ENCODE data around the gene TRPV2.

TRPV2 gene

DNA sequence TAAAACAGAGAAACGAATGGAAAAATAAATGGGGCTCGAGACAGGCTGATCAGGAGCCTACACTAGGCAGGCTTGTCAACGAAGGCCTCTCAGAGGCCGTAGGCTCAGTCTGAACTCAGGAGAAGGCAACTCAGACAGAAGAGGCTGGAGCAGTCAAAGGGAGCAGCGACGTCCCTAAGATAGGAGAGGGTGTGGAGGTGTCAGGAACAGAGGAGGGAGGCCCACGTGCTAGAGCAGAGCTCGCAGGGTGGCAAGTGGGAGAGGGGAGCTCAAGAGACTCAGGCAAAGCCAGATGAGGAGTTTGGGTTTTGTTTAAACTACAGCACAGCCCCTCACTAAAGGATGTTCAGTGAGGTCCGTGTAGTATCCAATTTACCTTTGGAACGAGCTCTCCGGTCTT lies 43.9 kb downstream of the TRPV2 start:
- Histone ChIP-seq H4K20me1 (ENCODE audit: control insufficient read depth, insufficient read depth, low read depth, low read length) (no peaks in the 10 kb centered on the region), H3K4me2 (ENCODE audit: low read length) (no peak overlapping the region)
- TF ChIP-seq, protein P1, sequence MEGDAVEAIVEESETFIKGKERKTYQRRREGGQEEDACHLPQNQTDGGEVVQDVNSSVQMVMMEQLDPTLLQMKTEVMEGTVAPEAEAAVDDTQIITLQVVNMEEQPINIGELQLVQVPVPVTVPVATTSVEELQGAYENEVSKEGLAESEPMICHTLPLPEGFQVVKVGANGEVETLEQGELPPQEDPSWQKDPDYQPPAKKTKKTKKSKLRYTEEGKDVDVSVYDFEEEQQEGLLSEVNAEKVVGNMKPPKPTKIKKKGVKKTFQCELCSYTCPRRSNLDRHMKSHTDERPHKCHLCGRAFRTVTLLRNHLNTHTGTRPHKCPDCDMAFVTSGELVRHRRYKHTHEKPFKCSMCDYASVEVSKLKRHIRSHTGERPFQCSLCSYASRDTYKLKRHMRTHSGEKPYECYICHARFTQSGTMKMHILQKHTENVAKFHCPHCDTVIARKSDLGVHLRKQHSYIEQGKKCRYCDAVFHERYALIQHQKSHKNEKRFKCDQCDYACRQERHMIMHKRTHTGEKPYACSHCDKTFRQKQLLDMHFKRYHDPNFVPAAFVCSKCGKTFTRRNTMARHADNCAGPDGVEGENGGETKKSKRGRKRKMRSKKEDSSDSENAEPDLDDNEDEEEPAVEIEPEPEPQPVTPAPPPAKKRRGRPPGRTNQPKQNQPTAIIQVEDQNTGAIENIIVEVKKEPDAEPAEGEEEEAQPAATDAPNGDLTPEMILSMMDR (IDR thresholded peaks at IDR 0.05; ENCODE audit: low read depth, low read length, poor library complexity, severe bottlenecking) = no peak
- no peak for TF ChIP-seq EZH2phosphoT487 (IDR thresholded peaks at IDR 0.05; ENCODE audit: borderline replicate concordance, low read length)

DNA sequence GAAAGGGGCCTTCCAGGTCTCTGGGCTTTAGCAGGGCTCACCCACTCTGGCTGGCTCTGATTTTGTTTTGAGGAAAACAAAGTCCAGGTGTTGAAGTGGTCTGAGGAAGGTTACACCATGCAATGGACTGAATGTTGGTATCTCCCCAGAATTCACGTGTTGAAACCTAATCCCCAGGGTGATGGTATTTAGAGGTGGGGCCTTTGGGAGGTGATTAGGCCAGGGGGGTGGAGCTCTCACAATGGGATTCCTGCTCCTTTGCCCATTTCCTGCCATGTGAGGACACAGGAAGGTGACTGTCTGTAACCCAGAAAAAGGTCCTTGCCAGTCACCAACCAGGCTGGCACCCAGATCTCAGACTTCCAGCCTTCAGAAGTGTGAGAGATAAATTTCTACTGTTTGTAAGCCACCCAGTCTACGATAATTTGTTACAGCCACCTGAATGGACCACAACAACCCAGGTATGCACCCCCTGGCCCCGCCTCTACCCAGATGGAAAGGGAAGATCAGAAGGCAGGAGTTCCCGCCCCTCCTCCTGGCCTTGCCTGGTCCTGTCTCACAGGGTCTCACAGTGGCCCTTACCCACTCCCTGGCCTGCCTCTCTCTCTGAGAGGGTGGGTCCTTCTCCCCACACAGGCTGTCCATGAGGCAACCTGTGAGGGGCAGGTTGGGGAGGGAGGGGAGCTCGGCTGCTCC lies 44.6 kb downstream of the TRPV2 start:
- peaks cover 8% of the 10 kb centered on the region; the same call in 1 of the 2 replicates for H3F3A ChIP-seq (ENCODE audit: control insufficient read depth, insufficient read depth)
- no peaks in the 10 kb centered on the region for H3K9me3 ChIP-seq (ENCODE audit: control insufficient read depth, insufficient read depth, low read length)
- H3K4me1 ChIP-seq (ENCODE audit: control insufficient read depth, low read length) = peaks cover 15% of the 10 kb centered on the region
- H4K20me1 ChIP-seq (ENCODE audit: control insufficient read depth, insufficient read depth, low read depth, low read length) = no peaks in the 10 kb centered on the region
- no peak overlapping the region for H3K4me2 ChIP-seq (ENCODE audit: low read length)
- H3K4me3 ChIP-seq (ENCODE audit: low read length) = no peak overlapping the region
- TF ChIP-seq, protein P1 (IDR thresholded peaks at IDR 0.05; ENCODE audit: low read depth, low read length, poor library complexity, severe bottlenecking) = no peak
- TF ChIP-seq EZH2phosphoT487 (IDR thresholded peaks at IDR 0.05; ENCODE audit: borderline replicate concordance, low read length) = no peak
- H3K36me3 ChIP-seq (ENCODE audit: control insufficient read depth, low read length) = peaks cover 2% of the 10 kb centered on the region
- no peaks in the 10 kb centered on the region for H3K79me2 ChIP-seq (ENCODE audit: control insufficient read depth, low read length)
- H3K27ac ChIP-seq (ENCODE audit: low read depth, low read length) = no peak overlapping the region
- no peaks in the 10 kb centered on the region for H3K9me2 ChIP-seq (replicated peaks; ENCODE audit: control insufficient read depth, low read length)
- H3K27me3 ChIP-seq (ENCODE audit: control insufficient read depth, low read length) = no peaks in the 10 kb centered on the region

More for the DNA sequence above, 43.9 kb downstream of the TRPV2 start:
- Histone ChIP-seq H3K9me2 (replicated peaks; ENCODE audit: control insufficient read depth, low read length) (no peaks in the 10 kb centered on the region), H3K9me3 (ENCODE audit: control insufficient read depth, insufficient read depth, low read length) (no peaks in the 10 kb centered on the region), H3K4me3 (ENCODE audit: low read length) (no peak overlapping the region), H3K36me3 (ENCODE audit: control insufficient read depth, low read length) (peaks cover 2% of the 10 kb centered on the region), H3K27ac (ENCODE audit: low read depth, low read length) (no peak overlapping the region), H3K4me1 (ENCODE audit: control insufficient read depth, low read length) (peaks cover 15% of the 10 kb centered on the region), H3K79me2 (ENCODE audit: control insufficient read depth, low read length) (no peaks in the 10 kb centered on the region), H3F3A (ENCODE audit: control insufficient read depth, insufficient read depth) (peaks cover 11% of the 10 kb centered on the region; the same call in 1 of the 2 replicates), H3K27me3 (ENCODE audit: control insufficient read depth, low read length) (no peaks in the 10 kb centered on the region)

DNA sequence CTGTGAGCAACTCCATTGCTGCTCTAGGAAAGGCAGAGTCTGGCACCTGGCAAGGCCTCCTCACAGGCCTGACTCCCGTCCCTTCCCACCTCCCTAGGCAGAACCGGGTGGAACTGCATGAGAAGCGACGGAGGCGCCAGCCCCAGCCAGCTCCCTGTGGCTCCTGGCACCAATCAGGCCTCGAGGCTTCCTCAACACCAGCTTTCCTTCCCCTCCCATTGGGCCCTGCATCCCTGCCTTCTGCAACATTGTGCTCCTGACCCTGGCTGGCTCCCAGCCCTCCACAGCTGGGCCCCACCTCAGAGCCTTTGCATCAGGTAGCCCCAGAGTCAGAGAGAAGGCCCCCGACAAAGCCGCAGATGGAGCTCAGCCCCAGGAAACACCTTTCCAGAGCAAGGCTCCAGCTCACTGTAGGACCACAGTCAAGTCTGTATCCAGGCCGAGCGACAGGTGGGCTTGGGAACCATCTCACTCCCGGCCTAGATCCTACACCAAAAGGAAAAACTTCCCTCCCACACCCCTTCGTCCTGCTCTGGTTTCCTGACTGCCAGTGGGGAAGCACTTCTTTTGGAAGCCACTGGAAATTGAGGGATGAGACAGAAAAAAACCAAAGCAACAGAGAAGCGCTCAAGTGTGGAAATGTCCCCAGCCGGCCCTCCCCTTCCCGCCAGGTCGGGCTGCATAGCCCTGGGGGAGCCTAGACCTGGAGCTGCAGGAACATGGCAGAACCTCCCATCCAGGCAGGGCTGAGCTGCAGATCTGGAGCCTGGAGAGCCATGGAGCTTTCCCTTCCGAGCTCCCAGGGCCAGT lies 45.6 kb downstream of the TRPV2 start:
- peaks cover 2% of the 10 kb centered on the region for H3K36me3 ChIP-seq (ENCODE audit: control insufficient read depth, low read length)
- H3K4me3 ChIP-seq (ENCODE audit: low read length) = no peak overlapping the region
- no peaks in the 10 kb centered on the region for H4K20me1 ChIP-seq (ENCODE audit: control insufficient read depth, insufficient read depth, low read depth, low read length)
- H3K27ac ChIP-seq (ENCODE audit: low read depth, low read length) = no peak overlapping the region
- no peaks in the 10 kb centered on the region for H3K9me2 ChIP-seq (replicated peaks; ENCODE audit: control insufficient read depth, low read length)
- no peaks in the 10 kb centered on the region for H3K27me3 ChIP-seq (ENCODE audit: control insufficient read depth, low read length)
- no peak overlapping the region for H3K4me2 ChIP-seq (ENCODE audit: low read length)
- H3K4me1 ChIP-seq (ENCODE audit: control insufficient read depth, low read length) = peaks cover 9% of the 10 kb centered on the region
- no peaks in the 10 kb centered on the region for H3K9me3 ChIP-seq (ENCODE audit: control insufficient read depth, insufficient read depth, low read length)
- H3K79me2 ChIP-seq (ENCODE audit: control insufficient read depth, low read length) = no peaks in the 10 kb centered on the region
- TF ChIP-seq EZH2phosphoT487 (IDR thresholded peaks at IDR 0.05; ENCODE audit: borderline replicate concordance, low read length) = no peak
- TF ChIP-seq, protein P1 (IDR thresholded peaks at IDR 0.05; ENCODE audit: low read depth, low read length, poor library complexity, severe bottlenecking) = no peak
- no peaks in the 10 kb centered on the region for H3F3A ChIP-seq (ENCODE audit: control insufficient read depth, insufficient read depth)
